HG03280 (cell line): ENCODE measurements around the gene CIAO3.
"Not testable (repeated sequence)": the region's sequence is repeated elsewhere in the genome, so short reads cannot be mapped to it uniquely, and the experiment has no call there.

ENCODE experiments used
- ATAC-seq: cut with Tn5 transposase; IDR thresholded peaks from one replicate; pipeline ENCODE4 v1.9.1; 2021; ENCODE audit warnings: mild to moderate bottlenecking, moderate library complexity; ENCODE audit not compliant: unreplicated experiment

CIAO3 gene

GRCh38 chr16:725041-725376 lies 15.8 kb downstream of the CIAO3 start:
- no peak for ATAC-seq

DNA sequence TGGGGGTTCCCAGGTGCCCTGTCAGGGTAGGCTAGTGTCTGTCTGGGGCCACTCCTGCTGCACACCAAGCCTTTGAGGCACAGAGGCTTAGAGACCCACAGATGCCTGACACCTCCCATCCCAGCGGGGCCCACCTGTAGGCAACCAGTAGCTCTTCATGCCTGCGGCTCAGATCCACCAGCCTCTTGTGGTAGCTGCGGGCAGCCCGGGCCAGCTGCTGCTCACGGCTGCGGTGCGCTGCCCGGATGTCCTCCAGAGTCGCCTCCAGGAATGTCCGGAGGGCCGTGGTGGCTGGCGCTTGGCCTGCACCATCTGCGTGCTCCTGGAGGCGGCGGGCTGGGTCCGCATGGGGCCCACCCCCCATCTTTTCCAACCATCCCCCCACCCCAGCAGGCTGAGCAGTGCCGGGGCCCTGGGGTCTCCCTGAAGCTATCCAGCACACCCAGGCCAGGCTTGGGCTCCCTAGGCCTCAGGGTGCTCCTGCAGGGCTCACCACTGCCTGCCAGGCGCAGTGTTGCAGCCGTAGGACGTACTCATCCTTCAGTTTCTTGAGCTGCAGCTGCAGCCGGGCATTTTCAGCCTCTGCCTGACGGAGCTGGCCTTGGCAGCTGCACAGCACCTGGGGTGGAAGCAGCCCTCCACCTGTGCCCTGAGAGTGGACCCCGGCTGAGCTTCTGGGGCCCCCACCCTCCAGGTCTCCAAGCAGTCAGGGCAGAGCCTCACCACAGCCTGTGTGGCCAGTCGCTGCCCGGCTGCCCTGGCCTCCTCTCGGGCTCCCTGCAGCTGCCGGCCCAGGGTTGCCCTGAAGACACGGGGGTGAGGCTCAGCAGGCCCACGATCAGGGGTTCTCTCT lies 16.4 kb downstream of the CIAO3 start:
- ATAC-seq: no peak

GRCh38 chr16:723695-724094 lies 17.1 kb downstream of the CIAO3 start:
- ATAC-seq: no peak

DNA sequence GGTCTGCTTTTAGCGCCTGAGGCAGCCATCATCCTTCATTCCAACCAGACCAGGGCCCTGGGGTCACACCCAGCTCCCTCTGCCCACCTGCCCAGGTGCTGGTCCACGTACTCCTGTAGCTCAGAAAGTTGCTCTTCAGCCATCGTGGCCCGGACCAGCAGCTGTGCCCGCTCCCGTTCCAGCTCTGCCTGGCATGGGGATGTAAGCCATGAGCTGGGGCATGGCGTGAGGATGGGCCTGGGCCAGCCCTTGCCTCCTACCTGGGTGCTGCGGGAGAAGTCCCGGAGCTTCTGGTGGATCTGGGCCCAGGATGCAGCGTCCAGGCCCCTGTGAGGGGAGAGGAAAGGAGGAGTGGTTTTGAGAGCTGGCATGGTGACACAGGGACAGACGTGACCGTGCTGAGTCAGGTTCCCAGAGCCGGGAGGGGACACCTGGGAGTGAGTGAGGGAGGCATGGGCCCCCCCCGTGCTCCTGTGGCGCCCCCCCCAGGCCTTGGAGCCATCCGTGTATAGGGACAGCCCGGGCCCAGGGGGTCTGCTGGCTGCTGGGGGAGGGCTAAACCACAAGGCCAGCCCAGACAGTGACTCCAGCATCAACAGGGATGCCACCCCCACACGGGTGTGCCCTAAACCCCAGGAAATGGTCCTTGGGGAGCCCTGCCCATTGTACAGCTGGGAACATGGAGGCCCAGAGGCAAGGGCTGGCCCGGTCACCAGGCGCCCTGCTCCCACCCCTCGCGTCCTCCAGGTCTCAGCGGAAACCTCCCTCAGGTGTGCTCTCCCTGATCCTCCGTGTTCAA lies 17.8 kb downstream of the CIAO3 start:
- ATAC-seq: no peak

GRCh38 chr16:721765-722540 lies 18.8 kb downstream of the CIAO3 start:
- ATAC-seq: no peak

- peak; percentile 71 for ATAC-seq
Observed at GRCh38 chr16:720990-721764, 19.6 kb downstream of the CIAO3 start, which contains the start of gene ANTKMT. ANTKMT (plus strand) TSS chr16:721146; CDS start chr16:721275, 129 bp downstream.

GRCh38 chr16:720447-720989 lies 20.3 kb downstream of the CIAO3 start:
- peak; percentile 15 for ATAC-seq

DNA sequence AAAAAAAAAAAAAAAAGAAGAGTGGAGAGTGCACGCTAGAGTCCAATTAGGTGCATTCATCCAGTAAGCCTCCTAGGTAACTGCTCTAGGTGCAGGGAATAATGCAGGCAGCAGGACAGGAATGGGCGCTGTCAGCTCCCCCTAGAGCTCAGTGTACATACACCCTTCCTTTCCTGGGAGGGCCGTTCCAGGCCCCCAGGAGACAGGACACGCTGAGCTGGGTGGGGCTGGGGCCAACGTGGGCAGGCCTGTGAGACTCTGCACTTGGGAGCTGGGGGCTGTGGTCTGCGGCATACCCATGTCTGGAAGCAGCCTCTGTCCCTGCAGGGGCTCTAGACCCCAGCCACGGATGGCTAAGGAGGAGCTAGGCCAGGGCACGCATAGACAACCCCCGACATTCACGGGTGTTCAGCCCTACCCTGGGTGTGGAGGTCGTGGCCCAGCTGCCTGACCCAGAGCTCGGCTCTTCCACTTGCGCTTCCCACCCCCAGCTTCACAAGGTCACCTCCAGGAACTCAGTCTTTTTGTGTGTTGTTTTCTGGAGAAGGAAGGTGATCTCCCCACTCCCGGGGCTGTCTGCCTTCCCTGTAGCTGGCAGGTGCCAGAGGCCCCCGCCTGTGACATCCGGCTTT lies 20.9 kb downstream of the CIAO3 start:
- no peak for ATAC-seq

DNA sequence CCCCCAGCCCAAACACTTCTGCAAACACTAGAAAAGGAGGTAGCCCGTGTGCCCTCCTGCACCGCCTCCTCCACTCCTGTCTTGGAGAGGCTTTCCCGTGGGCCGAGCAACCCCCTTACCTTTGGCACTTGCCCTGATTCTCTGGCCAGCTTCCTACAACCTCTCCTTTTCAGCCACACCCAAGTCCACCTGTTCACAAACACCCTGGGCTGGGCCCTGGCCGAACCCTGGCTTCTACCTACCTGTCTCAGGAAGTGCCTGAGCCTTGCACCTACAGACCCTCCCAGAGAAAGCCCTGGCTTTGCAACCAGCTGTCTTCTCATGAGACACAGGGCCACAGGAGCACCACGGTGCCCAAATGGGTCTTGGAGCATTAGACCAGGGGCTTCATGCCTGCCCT lies 21.9 kb downstream of the CIAO3 start:
- ATAC-seq: no peak

DNA sequence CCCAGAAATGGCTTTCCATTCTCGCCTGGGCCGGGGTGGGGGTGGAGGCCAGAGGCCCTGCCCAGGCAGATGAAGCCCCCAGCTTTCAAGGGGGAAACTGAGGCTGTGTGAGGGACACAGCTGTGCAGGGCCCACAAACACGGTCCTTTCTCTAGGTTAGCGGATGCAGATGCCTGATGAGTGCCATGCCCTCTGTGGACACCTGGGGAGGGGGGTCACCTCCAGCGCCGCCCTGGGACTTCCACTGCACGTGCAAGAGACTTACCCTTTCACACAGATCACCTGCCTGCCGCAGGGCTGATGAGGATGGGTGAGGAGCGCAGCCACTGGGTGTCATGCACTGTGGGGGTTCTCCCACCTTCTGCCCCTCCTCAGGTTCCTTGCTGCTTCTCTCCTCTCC lies 22.4 kb downstream of the CIAO3 start:
- ATAC-seq: no peak

- ATAC-seq: no peak
Observed at GRCh38 chr16:717450-718245, 23.1 kb downstream of the CIAO3 start.

DNA sequence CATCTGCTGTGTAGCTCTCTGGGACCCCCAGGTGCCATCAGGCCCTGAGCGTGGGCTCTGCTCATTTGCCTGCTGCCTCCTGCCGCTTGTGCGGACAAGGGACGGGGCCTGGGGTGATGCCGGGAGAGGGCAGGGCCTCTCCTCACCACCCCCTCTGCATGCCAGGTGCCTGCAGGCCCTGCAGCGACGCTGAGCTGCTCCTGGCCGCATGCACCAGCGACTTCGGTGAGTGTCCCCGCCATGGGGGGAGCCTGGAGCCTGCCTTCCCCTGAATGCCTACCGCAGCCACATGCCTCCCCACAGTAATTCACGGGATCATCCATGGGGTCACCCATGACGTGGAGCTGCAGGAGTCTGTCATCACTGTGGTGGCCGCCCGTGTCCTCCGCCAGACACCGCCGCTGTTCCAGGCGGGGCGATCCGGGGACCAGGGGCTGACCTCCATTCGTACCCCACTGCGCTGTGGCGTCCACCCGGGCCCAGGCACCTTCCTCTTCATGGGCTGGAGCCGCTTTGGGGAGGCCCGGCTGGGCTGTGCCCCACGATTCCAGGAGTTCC lies 23.9 kb downstream of the CIAO3 start:
- ATAC-seq: no peak

GRCh38 chr16:716200-716568 lies 24.6 kb downstream of the CIAO3 start:
- ATAC-seq: no peak

GRCh38 chr16:715477-716199 lies 25.2 kb downstream of the CIAO3 start:
- peak; percentile 17 for ATAC-seq

DNA sequence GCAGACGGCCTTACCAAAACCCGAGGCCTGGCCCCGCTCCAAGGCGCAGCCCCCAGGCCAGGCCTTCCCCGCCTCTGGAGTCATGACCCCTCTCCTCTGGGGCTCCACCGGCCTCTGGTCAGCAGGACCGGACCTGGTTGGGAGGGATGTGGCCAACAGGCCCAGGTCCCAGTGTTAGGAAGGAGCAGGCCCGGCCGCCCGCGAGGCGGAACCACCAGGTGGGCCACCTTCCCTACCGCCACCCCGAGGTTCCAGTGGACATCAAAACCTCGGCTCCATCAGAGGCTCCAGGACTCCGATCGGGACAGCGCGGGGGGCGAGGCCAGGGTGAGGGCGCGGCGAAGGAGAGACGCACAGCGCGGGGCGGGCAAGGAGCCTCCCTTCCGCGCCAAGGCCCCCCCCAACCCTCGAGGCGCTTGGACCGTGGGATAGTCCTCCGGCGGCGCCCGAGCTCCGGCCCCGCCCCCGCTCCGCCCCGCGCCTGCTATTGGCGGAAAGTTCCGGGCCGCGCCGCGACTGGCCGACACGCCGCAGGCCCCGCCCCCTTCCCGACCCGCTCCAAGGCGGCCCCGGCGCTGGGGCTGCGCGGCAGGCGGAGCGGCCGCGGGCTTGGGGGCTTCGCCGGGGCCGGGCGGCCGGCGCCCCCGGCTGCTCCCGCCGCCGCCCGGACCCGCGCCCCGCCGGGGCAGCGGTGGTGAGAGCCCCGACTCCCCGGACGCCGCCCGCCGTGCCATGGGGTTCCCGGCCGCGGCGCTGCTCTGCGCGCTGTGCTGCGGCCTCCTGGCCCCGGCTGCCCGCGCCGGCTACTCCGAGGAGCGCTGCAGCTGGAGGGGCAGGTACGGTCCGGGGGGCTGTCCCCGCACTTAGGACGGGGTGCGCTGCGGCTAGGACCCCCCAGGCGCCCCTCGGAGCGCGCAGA lies 26.0 kb downstream of the CIAO3 start, which contains the start of gene METRN:
TSS of gene METRN (plus strand) at position 561 of the 919 bp plus-strand sequence. CDS start at position 733, 172 bp downstream.
- ATAC-seq: peak; percentile 69

GRCh38 chr16:714079-714478 lies 26.7 kb downstream of the CIAO3 start:
- no peak for ATAC-seq

DNA sequence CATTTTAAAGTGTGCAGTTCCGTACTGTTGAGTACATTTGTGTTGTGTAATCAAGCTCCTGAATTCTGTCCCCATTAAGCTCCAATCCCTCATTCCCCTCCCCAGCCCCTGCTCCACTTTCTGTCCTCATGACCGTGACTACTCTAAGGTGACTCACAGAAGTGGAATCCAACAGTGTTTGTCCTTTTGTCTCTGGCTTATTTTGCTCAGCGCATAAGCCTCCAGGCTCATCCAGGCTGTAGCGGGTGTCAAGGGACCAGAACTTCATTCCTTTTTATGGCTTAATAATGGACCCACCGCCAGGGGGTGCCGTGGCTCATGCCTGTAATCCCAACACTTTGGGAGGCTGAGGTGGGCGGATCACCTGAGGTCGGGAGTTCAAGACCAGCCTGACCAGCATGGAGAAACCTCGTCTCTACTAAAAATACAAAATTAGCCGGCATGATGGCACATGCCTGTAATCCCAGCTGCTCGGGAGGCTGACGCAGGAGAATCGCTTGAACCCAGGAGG lies 28.0 kb downstream of the CIAO3 start:
- ATAC-seq: not testable (repeated sequence)
